ENCODE data around the gene ADGRV1.
A peak's percentile ranks its signal among the peaks of the same experiment; 100 is the strongest.

The ADGRV1 gene

GRCh38 chr5:91077623-91078022 is 519.0 kb downstream of the ADGRV1 start:
- in situ Hi-C loops (cut with HindIII; ENCODE audit: low pct_unique_long_range_greater_than_20kb, low sequenced_read_pairs), result no loop called here
- TF ChIP-seq JUND (IDR thresholded peaks at IDR 0.05; ENCODE audit: low read depth), result no peak
- DNase-seq (ENCODE audit: low read depth in 1 of 2, low spot score in 1 of 2), result no peak

DNA sequence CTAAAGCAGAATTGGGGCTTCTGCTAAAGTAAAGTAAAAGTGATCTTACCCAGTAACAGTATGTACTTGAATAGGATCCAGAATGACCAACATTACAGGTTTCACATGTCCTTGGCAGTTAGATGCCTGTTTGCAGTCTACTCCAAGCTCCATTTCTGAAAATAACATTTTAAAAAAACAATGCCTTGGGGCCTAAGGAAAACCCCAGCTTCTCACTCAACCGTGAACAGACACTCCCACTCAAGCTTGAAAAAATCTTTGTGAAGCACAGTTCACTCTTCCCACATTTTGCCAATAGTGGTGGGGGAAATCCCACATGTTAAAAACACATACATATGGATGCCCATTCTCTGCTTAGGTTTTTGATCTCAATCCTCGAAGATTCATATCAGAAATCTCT is 520.4 kb downstream of the ADGRV1 start:
- in situ Hi-C loops (cut with HindIII; ENCODE audit: low pct_unique_long_range_greater_than_20kb, low sequenced_read_pairs), result no loop called here
- TF ChIP-seq JUND (IDR thresholded peaks at IDR 0.05; ENCODE audit: low read depth), result no peak
- DNase-seq (ENCODE audit: low read depth in 1 of 2, low spot score in 1 of 2), result peak in 1 of 2 experiments; percentile 38

DNA sequence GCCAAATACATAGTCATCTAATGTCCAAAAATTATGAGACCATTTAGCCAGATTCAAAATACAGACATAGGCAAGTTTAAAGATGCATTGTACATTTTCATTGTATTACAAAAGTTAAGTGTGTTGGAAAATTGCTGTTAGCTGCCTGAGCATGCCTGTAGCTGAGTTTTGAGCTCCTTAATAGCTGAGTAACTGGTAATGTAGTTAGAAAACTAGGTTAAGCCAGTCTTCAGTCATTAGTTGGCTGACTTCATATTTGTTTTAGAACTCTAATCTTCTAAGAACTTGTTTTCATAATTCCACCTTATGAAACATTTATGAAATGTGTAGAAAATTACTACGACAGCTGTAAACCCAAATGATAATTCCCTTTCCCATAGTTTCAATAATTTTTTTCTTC is 531.2 kb downstream of the ADGRV1 start:
- TF ChIP-seq JUND (IDR thresholded peaks at IDR 0.05; ENCODE audit: low read depth), result no peak
- no peak for DNase-seq (ENCODE audit: low read depth in 1 of 2, low spot score in 1 of 2)
- in situ Hi-C loops (cut with HindIII; ENCODE audit: low pct_unique_long_range_greater_than_20kb, low sequenced_read_pairs), result no loop called here

DNA sequence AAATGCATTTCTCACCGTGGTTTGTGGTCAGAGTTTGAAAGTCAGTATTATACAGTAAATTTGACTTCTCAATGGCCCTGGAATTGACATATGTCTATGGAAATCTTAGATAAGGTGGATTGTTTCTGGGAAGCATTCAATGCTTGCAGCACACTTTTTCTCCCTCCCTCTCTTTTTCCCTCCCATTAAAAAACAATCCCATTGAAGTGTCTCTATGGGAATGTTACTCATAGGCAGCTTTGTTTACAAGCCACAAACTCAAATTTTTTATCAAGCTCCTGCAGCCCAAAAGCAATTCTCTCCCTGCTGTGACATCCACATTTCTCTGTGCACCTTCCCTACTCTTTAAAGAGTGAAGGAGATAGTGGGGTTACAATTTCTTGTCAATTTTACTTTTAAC is 532.4 kb downstream of the ADGRV1 start:
- in situ Hi-C loops (cut with HindIII; ENCODE audit: low pct_unique_long_range_greater_than_20kb, low sequenced_read_pairs), result no loop called here
- no peak for DNase-seq (ENCODE audit: low read depth in 1 of 2, low spot score in 1 of 2)
- no peak for TF ChIP-seq JUND (IDR thresholded peaks at IDR 0.05; ENCODE audit: low read depth)

GRCh38 chr5:91091471-91092234 is 533.1 kb downstream of the ADGRV1 start:
- TF ChIP-seq JUND (IDR thresholded peaks at IDR 0.05; ENCODE audit: low read depth), result no peak
- in situ Hi-C loops (cut with HindIII; ENCODE audit: low pct_unique_long_range_greater_than_20kb, low sequenced_read_pairs), result no loop called here

DNA sequence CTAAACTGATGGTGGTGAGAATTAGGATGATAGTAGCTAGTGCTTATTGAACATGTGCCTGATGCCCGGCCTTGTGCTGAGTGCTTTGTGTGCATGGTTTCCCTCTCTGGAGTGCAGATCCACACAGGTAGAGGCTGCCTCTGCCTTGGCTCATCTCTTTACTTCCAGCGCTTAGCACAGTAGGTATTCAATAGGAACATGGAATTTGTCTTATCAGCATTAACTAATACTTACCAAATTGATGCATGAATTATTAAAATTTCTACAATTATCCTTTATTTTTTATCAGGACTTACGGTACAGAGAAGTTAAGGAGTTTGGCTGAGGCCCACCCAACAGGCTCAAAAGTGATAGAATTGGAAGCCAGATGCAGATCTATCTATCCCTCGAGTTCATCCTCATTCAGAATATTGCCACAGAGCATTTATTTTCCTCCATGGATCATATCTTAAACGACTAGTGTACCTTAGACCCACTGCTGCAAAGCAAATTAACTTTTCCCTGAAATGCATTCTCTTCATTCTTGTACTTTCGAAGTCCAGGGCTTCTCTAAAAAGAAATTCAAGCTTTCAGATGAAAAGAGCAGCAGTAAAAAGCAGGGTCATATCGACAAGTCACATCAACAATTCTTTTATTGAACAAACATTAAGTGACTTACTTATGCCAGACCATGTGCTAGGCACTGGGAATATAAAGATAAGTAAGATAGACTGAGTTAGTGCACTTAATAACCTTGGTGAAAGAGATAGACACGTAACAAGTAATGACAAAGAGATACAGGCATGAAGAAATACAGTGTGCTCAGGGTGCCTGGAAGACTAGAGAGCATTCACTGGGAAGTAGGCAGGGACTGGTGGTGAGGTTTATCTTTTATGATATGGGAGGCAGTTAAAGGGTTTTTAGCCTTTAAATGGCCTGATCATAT is 534.5 kb downstream of the ADGRV1 start:
- DNase-seq (ENCODE audit: low read depth in 1 of 2, low spot score in 1 of 2), result no peak
- in situ Hi-C loops (cut with HindIII; ENCODE audit: low pct_unique_long_range_greater_than_20kb, low sequenced_read_pairs), result no loop called here
- no peak for TF ChIP-seq JUND (IDR thresholded peaks at IDR 0.05; ENCODE audit: low read depth)

More at GRCh38 chr5:91091471-91092234, 533.1 kb downstream of the ADGRV1 start:
- no peak for DNase-seq (ENCODE audit: low read depth in 1 of 2, low spot score in 1 of 2)

- no peak for DNase-seq (ENCODE audit: low read depth in 1 of 2, low spot score in 1 of 2)
- in situ Hi-C loops (cut with HindIII; ENCODE audit: low pct_unique_long_range_greater_than_20kb, low sequenced_read_pairs), result no loop called here
- no peak for TF ChIP-seq JUND (IDR thresholded peaks at IDR 0.05; ENCODE audit: low read depth)
Observed at GRCh38 chr5:91095313-91095712, 536.7 kb downstream of the ADGRV1 start.

- DNase-seq (ENCODE audit: low read depth in 1 of 2, low spot score in 1 of 2), result no peak
- no peak for TF ChIP-seq JUND (IDR thresholded peaks at IDR 0.05; ENCODE audit: low read depth)
- in situ Hi-C loops (cut with HindIII; ENCODE audit: low pct_unique_long_range_greater_than_20kb, low sequenced_read_pairs), result no loop called here
Observed at GRCh38 chr5:91095786-91096385, 537.3 kb downstream of the ADGRV1 start.

- in situ Hi-C loops (cut with HindIII; ENCODE audit: low pct_unique_long_range_greater_than_20kb, low sequenced_read_pairs), result no loop called here
- DNase-seq (ENCODE audit: low read depth in 1 of 2, low spot score in 1 of 2), result no peak
- TF ChIP-seq JUND (IDR thresholded peaks at IDR 0.05; ENCODE audit: low read depth), result no peak
Observed at GRCh38 chr5:91098541-91098940, 539.9 kb downstream of the ADGRV1 start.

GRCh38 chr5:91101600-91102379 is 543.2 kb downstream of the ADGRV1 start:
- in situ Hi-C loops (cut with HindIII; ENCODE audit: low pct_unique_long_range_greater_than_20kb, low sequenced_read_pairs), result no loop called here
- TF ChIP-seq JUND (IDR thresholded peaks at IDR 0.05; ENCODE audit: low read depth), result no peak
- peak; percentile 28 to 81 for DNase-seq (ENCODE audit: low read depth in 1 of 2, low spot score in 1 of 2)

GRCh38 chr5:91103353-91104061 is 544.9 kb downstream of the ADGRV1 start:
- in situ Hi-C loops (cut with HindIII; ENCODE audit: low pct_unique_long_range_greater_than_20kb, low sequenced_read_pairs), result no loop called here
- DNase-seq (ENCODE audit: low read depth in 1 of 2, low spot score in 1 of 2), result no peak
- no peak for TF ChIP-seq JUND (IDR thresholded peaks at IDR 0.05; ENCODE audit: low read depth)
